Measurements from ENCODE around the gene HDAC4.

Gene HDAC4

GRCh38 chr2:239396881-239397681, 3.7 kb downstream of the HDAC4 start:
- no peak overlapping the region for H3K9ac ChIP-seq (ENCODE audit: low read depth, low read length)
- H3K9me3 ChIP-seq (ENCODE audit: control insufficient read depth, insufficient read depth, low read length): no peaks in the 10 kb centered on the region
- H3K36me3 ChIP-seq (ENCODE audit: insufficient read depth, low read length): no peaks in the 10 kb centered on the region
- peaks cover 8% of the 10 kb centered on the region for H3K4me1 ChIP-seq (ENCODE audit: insufficient read depth, low read length)

- H3K4me1 ChIP-seq (ENCODE audit: insufficient read depth, low read length): peaks cover 8% of the 10 kb centered on the region
- no peak overlapping the region for H3K9ac ChIP-seq (ENCODE audit: low read depth, low read length)
- no peaks in the 10 kb centered on the region for H3K36me3 ChIP-seq (ENCODE audit: insufficient read depth, low read length)
- H3K9me3 ChIP-seq (ENCODE audit: control insufficient read depth, insufficient read depth, low read length): no peaks in the 10 kb centered on the region
Measured at GRCh38 chr2:239395524-239395923, 5.3 kb downstream of the HDAC4 start.

GRCh38 chr2:239394978-239395377, 5.8 kb downstream of the HDAC4 start:
- Histone ChIP-seq H3K9ac (ENCODE audit: low read depth, low read length) (no peak overlapping the region), H3K9me3 (ENCODE audit: control insufficient read depth, insufficient read depth, low read length) (no peaks in the 10 kb centered on the region), H3K4me1 (ENCODE audit: insufficient read depth, low read length) (peaks cover 8% of the 10 kb centered on the region), H3K36me3 (ENCODE audit: insufficient read depth, low read length) (no peaks in the 10 kb centered on the region)

- Histone ChIP-seq H3K36me3 (ENCODE audit: insufficient read depth, low read length) (no peaks in the 10 kb centered on the region), H3K9ac (ENCODE audit: low read depth, low read length) (no peak overlapping the region), H3K9me3 (ENCODE audit: control insufficient read depth, insufficient read depth, low read length) (no peaks in the 10 kb centered on the region), H3K4me1 (ENCODE audit: insufficient read depth, low read length) (peaks cover 8% of the 10 kb centered on the region)
Measured at GRCh38 chr2:239394346-239394945, 6.4 kb downstream of the HDAC4 start.

GRCh38 chr2:239393941-239394340, 6.9 kb downstream of the HDAC4 start:
- no peak overlapping the region for H3K9ac ChIP-seq (ENCODE audit: low read depth, low read length)
- no peaks in the 10 kb centered on the region for H3K36me3 ChIP-seq (ENCODE audit: insufficient read depth, low read length)
- H3K9me3 ChIP-seq (ENCODE audit: control insufficient read depth, insufficient read depth, low read length): no peaks in the 10 kb centered on the region
- peaks cover 3% of the 10 kb centered on the region for H3K4me1 ChIP-seq (ENCODE audit: insufficient read depth, low read length)

GRCh38 chr2:239393388-239393940, 7.4 kb downstream of the HDAC4 start:
- no peak overlapping the region for H3K9ac ChIP-seq (ENCODE audit: low read depth, low read length)
- no peaks in the 10 kb centered on the region for H3K9me3 ChIP-seq (ENCODE audit: control insufficient read depth, insufficient read depth, low read length)
- no peaks in the 10 kb centered on the region; the same call in none of the 2 replicates for H3K4me1 ChIP-seq (ENCODE audit: insufficient read depth, low read length)
- no peaks in the 10 kb centered on the region for H3K36me3 ChIP-seq (ENCODE audit: insufficient read depth, low read length)

GRCh38 chr2:239392688-239393387, 8.0 kb downstream of the HDAC4 start:
- Histone ChIP-seq H3K36me3 (ENCODE audit: insufficient read depth, low read length) (no peaks in the 10 kb centered on the region), H3K9me3 (ENCODE audit: control insufficient read depth, insufficient read depth, low read length) (no peaks in the 10 kb centered on the region), H3K4me1 (ENCODE audit: insufficient read depth, low read length) (no peaks in the 10 kb centered on the region; the same call in 1 of the 2 replicates), H3K9ac (ENCODE audit: low read depth, low read length) (no peak overlapping the region)

- Histone ChIP-seq H3K36me3 (ENCODE audit: insufficient read depth, low read length) (no peaks in the 10 kb centered on the region), H3K9ac (ENCODE audit: low read depth, low read length) (no peak overlapping the region), H3K9me3 (ENCODE audit: control insufficient read depth, insufficient read depth, low read length) (no peaks in the 10 kb centered on the region), H3K4me1 (ENCODE audit: insufficient read depth, low read length) (no peaks in the 10 kb centered on the region; the same call in 1 of the 2 replicates)
Measured at GRCh38 chr2:239392072-239392357, 8.8 kb downstream of the HDAC4 start.

- Histone ChIP-seq H3K4me1 (ENCODE audit: insufficient read depth, low read length) (no peaks in the 10 kb centered on the region; the same call in 1 of the 2 replicates), H3K9ac (ENCODE audit: low read depth, low read length) (no peak overlapping the region), H3K9me3 (ENCODE audit: control insufficient read depth, insufficient read depth, low read length) (no peaks in the 10 kb centered on the region), H3K36me3 (ENCODE audit: insufficient read depth, low read length) (no peaks in the 10 kb centered on the region)
Measured at GRCh38 chr2:239391286-239392071, 9.3 kb downstream of the HDAC4 start.

- Histone ChIP-seq H3K9ac (ENCODE audit: low read depth, low read length) (no peak overlapping the region), H3K4me1 (ENCODE audit: insufficient read depth, low read length) (no peaks in the 10 kb centered on the region; the same call in 1 of the 2 replicates), H3K9me3 (ENCODE audit: control insufficient read depth, insufficient read depth, low read length) (no peaks in the 10 kb centered on the region), H3K36me3 (ENCODE audit: insufficient read depth, low read length) (no peaks in the 10 kb centered on the region)
Measured at GRCh38 chr2:239390546-239391285, 10.1 kb downstream of the HDAC4 start.

GRCh38 chr2:239389414-239390329, 11.1 kb downstream of the HDAC4 start:
- Histone ChIP-seq H3K9ac (ENCODE audit: low read depth, low read length) (no peak overlapping the region), H3K4me1 (ENCODE audit: insufficient read depth, low read length) (no peaks in the 10 kb centered on the region; the same call in 1 of the 2 replicates), H3K36me3 (ENCODE audit: insufficient read depth, low read length) (no peaks in the 10 kb centered on the region), H3K9me3 (ENCODE audit: control insufficient read depth, insufficient read depth, low read length) (no peaks in the 10 kb centered on the region)

GRCh38 chr2:239388236-239389151, 12.3 kb downstream of the HDAC4 start:
- H3K36me3 ChIP-seq (ENCODE audit: insufficient read depth, low read length): no peaks in the 10 kb centered on the region
- H3K9ac ChIP-seq (ENCODE audit: low read depth, low read length): no peak overlapping the region
- no peaks in the 10 kb centered on the region for H3K9me3 ChIP-seq (ENCODE audit: control insufficient read depth, insufficient read depth, low read length)
- H3K4me1 ChIP-seq (ENCODE audit: insufficient read depth, low read length): no peaks in the 10 kb centered on the region; the same call in 1 of the 2 replicates
